ENCODE results near the gene TAF11. TPM values are rescaled to one million over a fixed set of nuclear protein-coding genes. Genes with fewer than 3 reads are reported as not detected.
A peak's percentile ranks its signal among the peaks of the same experiment; 100 is the strongest.

The TAF11 gene
- total RNA-seq, 1 experiment from 2014 or later = 49.4 TPM

GRCh38 chr6:34897130-34897529, 9.3 kb upstream of the TAF11 start:
- Histone ChIP-seq H3T11ph (ENCODE audit: low read length) (no peak overlapping the region), H3K18ac (ENCODE audit: insufficient read length, low read depth, low read length) (no peak overlapping the region), H4K5ac (ENCODE audit: insufficient read length, low read depth, low read length) (no peak overlapping the region), H4K8ac (replicated peaks; ENCODE audit: insufficient read length, low read depth, low read length) (no peak overlapping the region), H3K27me3 (ENCODE audit: insufficient read depth, low read length) (no peaks in the 10 kb centered on the region), H3K9me3 (ENCODE audit: control insufficient read depth, low read depth, low read length) (no peaks in the 10 kb centered on the region), H3K56ac (ENCODE audit: insufficient read length, low read depth, low read length) (no peak overlapping the region), H3K23me2 (ENCODE audit: insufficient read length, low read depth, low read length, poor library complexity, severe bottlenecking) (no peaks in the 10 kb centered on the region), H3K4me2 (ENCODE audit: insufficient read depth, insufficient read length, low read length) (no peak overlapping the region), H3K79me2 (ENCODE audit: insufficient read depth, low read length) (no peaks in the 10 kb centered on the region; the same call in 1 of the 2 replicates), H2BK15ac (ENCODE audit: low read depth, low read length) (no peak overlapping the region), H2BK120ac (ENCODE audit: low read depth, low read length, poor library complexity, severe bottlenecking) (no peak overlapping the region), H3K4ac (ENCODE audit: low read depth, low read length) (no peak overlapping the region), H3K4me1 (ENCODE audit: insufficient read depth, low read length) (no peaks in the 10 kb centered on the region), H3K79me1 (ENCODE audit: insufficient read depth, low read depth, low read length, poor library complexity, severe bottlenecking) (no peaks in the 10 kb centered on the region), H3K23ac (ENCODE audit: insufficient read length, low read depth, low read length) (no peak overlapping the region), H2AFZ (ENCODE audit: low read length) (no peak overlapping the region), H3K9ac (ENCODE audit: extremely low read depth, insufficient read length, low read length) (no peak overlapping the region), H2BK20ac (ENCODE audit: low read depth, low read length, poor library complexity, severe bottlenecking) (no peak overlapping the region), H3K27ac (ENCODE audit: insufficient read length, low read depth, low read length) (no peak overlapping the region), H4K91ac (ENCODE audit: insufficient read length, low read depth, low read length) (no peak overlapping the region), H2BK12ac (ENCODE audit: insufficient read length, low read depth, low read length) (no peak overlapping the region), H3K14ac (ENCODE audit: insufficient read depth, low read length) (no peak overlapping the region), H2BK5ac (ENCODE audit: insufficient read length, low read length) (no peak overlapping the region), H2AK5ac (ENCODE audit: insufficient read length, low read length) (no peak overlapping the region), H4K20me1 (ENCODE audit: control insufficient read depth, insufficient read depth, insufficient read length) (no peaks in the 10 kb centered on the region)
- H3K36me3 Mint-ChIP-seq (ENCODE audit: insufficient read depth in 1 of 3, low read depth in 3 of 3) = 0 out of 7 replicates have a peak, but pooled peaks cover 0 to 2% (median 0%) of the 10 kb centered on the region in 3 experiments
- no CpG with 5 or more reads among the region's 1 CpG for WGBS (ENCODE audit: extremely low coverage, insufficient read length, low lambda C conversion rate)
- no peaks in the 10 kb centered on the region for H3K27me3 Mint-ChIP-seq (ENCODE audit: low read depth)
- no peak for TF ChIP-seq CTCF (conservative IDR thresholded peaks at IDR 0.05)
- H3K4me3 Mint-ChIP-seq = no peak overlapping the region
- H3K4me1 Mint-ChIP-seq = peaks cover 12 to 14% of the 10 kb centered on the region in 2 experiments
- peak overlapping the region in 1 of 3 experiments; percentile 22; a peak in 1 of 7 replicates for H3K27ac Mint-ChIP-seq
- H3K9me3 Mint-ChIP-seq = no peaks in the 10 kb centered on the region
- no peak for DNase-seq
